ENCODE results near the gene STPG4.
"Not testable (repeated sequence)": the region's sequence is repeated elsewhere in the genome, so short reads cannot be mapped to it uniquely, and the experiment has no call there.

DNA sequence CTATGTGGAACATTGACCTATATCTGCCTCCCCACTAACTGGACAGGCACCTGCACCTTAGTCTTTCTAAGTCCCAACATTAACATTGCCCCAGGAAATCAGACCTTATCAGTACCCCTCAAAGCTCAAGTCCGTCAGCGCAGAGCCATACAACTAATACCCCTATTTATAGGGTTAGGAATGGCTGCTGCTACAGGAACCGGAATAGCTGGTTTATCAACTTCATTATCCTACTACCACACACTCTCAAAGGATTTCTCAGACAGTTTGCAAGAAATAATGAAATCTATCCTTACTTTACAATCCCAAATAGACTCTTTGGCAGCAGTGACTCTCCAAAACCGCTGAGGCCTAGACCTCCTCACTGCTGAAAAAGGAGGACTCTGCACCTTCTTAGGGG is 48.9 kb downstream of the STPG4 start:
- TF ChIP-seq, protein P1, sequence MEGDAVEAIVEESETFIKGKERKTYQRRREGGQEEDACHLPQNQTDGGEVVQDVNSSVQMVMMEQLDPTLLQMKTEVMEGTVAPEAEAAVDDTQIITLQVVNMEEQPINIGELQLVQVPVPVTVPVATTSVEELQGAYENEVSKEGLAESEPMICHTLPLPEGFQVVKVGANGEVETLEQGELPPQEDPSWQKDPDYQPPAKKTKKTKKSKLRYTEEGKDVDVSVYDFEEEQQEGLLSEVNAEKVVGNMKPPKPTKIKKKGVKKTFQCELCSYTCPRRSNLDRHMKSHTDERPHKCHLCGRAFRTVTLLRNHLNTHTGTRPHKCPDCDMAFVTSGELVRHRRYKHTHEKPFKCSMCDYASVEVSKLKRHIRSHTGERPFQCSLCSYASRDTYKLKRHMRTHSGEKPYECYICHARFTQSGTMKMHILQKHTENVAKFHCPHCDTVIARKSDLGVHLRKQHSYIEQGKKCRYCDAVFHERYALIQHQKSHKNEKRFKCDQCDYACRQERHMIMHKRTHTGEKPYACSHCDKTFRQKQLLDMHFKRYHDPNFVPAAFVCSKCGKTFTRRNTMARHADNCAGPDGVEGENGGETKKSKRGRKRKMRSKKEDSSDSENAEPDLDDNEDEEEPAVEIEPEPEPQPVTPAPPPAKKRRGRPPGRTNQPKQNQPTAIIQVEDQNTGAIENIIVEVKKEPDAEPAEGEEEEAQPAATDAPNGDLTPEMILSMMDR (IDR thresholded peaks at IDR 0.05): not testable (repeated sequence)
- not testable (repeated sequence) for TF ChIP-seq POLR2AphosphoS5 (IDR thresholded peaks at IDR 0.05)

All from prostate gland (tissue), 2 donors.